ENCODE measurements around the gene ELAVL2. TPM values are rescaled to one million over a fixed set of nuclear protein-coding genes. Genes with fewer than 3 reads are reported as not detected.
A peak's percentile ranks its signal among the peaks of the same experiment; 100 is the strongest.

The ELAVL2 gene
- total RNA-seq, 1 donor from 2014 or later: 0.26 TPM

DNA sequence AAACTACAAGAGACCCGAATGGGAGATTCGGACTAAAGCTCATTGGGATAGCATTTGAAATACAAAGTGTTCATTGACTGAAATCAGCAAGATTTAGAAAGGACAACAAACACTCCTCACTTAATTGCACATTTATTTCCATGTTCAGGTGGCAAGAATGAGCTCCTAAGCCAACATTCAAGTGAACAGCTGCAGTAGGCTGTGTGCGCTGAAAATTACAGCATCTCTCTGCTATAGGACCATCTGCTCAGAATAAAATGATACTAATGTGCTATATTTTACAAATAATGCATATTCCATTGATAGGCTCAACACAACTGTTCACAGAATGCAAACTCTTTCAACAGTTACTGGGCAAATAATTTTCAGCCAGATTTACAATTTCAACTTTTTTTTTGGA, 61.8 kb downstream of the ELAVL2 start:
- TF ChIP-seq, protein P1, sequence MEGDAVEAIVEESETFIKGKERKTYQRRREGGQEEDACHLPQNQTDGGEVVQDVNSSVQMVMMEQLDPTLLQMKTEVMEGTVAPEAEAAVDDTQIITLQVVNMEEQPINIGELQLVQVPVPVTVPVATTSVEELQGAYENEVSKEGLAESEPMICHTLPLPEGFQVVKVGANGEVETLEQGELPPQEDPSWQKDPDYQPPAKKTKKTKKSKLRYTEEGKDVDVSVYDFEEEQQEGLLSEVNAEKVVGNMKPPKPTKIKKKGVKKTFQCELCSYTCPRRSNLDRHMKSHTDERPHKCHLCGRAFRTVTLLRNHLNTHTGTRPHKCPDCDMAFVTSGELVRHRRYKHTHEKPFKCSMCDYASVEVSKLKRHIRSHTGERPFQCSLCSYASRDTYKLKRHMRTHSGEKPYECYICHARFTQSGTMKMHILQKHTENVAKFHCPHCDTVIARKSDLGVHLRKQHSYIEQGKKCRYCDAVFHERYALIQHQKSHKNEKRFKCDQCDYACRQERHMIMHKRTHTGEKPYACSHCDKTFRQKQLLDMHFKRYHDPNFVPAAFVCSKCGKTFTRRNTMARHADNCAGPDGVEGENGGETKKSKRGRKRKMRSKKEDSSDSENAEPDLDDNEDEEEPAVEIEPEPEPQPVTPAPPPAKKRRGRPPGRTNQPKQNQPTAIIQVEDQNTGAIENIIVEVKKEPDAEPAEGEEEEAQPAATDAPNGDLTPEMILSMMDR (IDR thresholded peaks at IDR 0.05; ENCODE audit: insufficient read depth, low read length, severe bottlenecking): no peak
- H3K4me3 ChIP-seq (ENCODE audit: low read depth, low read length): no peak overlapping the region
- H3K36me3 ChIP-seq (ENCODE audit: control insufficient read depth, insufficient read depth, low read length): no peaks in the 10 kb centered on the region
- H3K27me3 ChIP-seq (ENCODE audit: control insufficient read depth, insufficient read depth, low read length): no peaks in the 10 kb centered on the region
- DNase-seq (ENCODE audit: low read depth) (no peak), FAIRE-seq (no peak)

- TF ChIP-seq, protein P1 (IDR thresholded peaks at IDR 0.05; ENCODE audit: insufficient read depth, low read length, severe bottlenecking): no peak
- FAIRE-seq (no peak), DNase-seq (ENCODE audit: low read depth) (peak; percentile 68)
- H3K27me3 ChIP-seq (ENCODE audit: control insufficient read depth, insufficient read depth, low read length): no peaks in the 10 kb centered on the region
- no peak overlapping the region for H3K4me3 ChIP-seq (ENCODE audit: low read depth, low read length)
- H3K36me3 ChIP-seq (ENCODE audit: control insufficient read depth, insufficient read depth, low read length): no peaks in the 10 kb centered on the region
Measured at GRCh38 chr9:23754551-23754950, 71.5 kb downstream of the ELAVL2 start.

- TF ChIP-seq, protein P1 (IDR thresholded peaks at IDR 0.05; ENCODE audit: insufficient read depth, low read length, severe bottlenecking): no peak
Measured at GRCh38 chr9:23752859-23753258, 73.2 kb downstream of the ELAVL2 start.

GRCh38 chr9:23751633-23752032, 74.4 kb downstream of the ELAVL2 start:
- H3K27me3 ChIP-seq (ENCODE audit: control insufficient read depth, insufficient read depth, low read length): no peaks in the 10 kb centered on the region
- DNase-seq (ENCODE audit: low read depth) (no peak), FAIRE-seq (no peak)
- H3K36me3 ChIP-seq (ENCODE audit: control insufficient read depth, insufficient read depth, low read length): no peaks in the 10 kb centered on the region
- TF ChIP-seq, protein P1 (IDR thresholded peaks at IDR 0.05; ENCODE audit: insufficient read depth, low read length, severe bottlenecking): no peak
- H3K4me3 ChIP-seq (ENCODE audit: low read depth, low read length): no peak overlapping the region

More at GRCh38 chr9:23752859-23753258, 73.2 kb downstream of the ELAVL2 start:
- no peak for DNase-seq (ENCODE audit: low read depth)
- no peaks in the 10 kb centered on the region for H3K36me3 ChIP-seq (ENCODE audit: control insufficient read depth, insufficient read depth, low read length)
- H3K4me3 ChIP-seq (ENCODE audit: low read depth, low read length): no peak overlapping the region
- no peak for FAIRE-seq
- no peaks in the 10 kb centered on the region for H3K27me3 ChIP-seq (ENCODE audit: control insufficient read depth, insufficient read depth, low read length)

- Histone ChIP-seq H3K4me3 (ENCODE audit: low read depth, low read length) (no peak overlapping the region), H3K36me3 (ENCODE audit: control insufficient read depth, insufficient read depth, low read length) (no peaks in the 10 kb centered on the region), H3K27me3 (ENCODE audit: control insufficient read depth, insufficient read depth, low read length) (no peaks in the 10 kb centered on the region)
- no peak for DNase-seq (ENCODE audit: low read depth)
- TF ChIP-seq, protein P1 (IDR thresholded peaks at IDR 0.05; ENCODE audit: insufficient read depth, low read length, severe bottlenecking): no peak
- FAIRE-seq: no peak
Measured at GRCh38 chr9:23750808-23751207, 75.2 kb downstream of the ELAVL2 start.
